Sciatic nerve (tissue), 2 donors: ENCODE results near the gene CTNNA2. TPM values are rescaled to one million over a fixed set of nuclear protein-coding genes. Genes with fewer than 3 reads are reported as not detected.

Experiments used
- ATAC-seq: fragments of 200-7000 bp; cut with Tn5 transposase; one replicate; pipeline ENCODE4 v1.9.1; 2020; ENCODE audit warnings: mild to moderate bottlenecking, moderate library complexity
- DNase-seq: peaks from one replicate; pipeline ENCODE4 v3.0.0-alpha.2; 2020; ENCODE audit warnings: low spot score
- intact Hi-C: fragments of 100-400 bp; cut with DNase I; formaldehyde crosslinking; loops from one replicate; pipeline ENCODE4 v1.14.2; 2022
- total RNA-seq: library from RNA; stranded (reverse); fragmentation: NEBNext Ultra II Directional; extraction: Animal tissue kit (Norgen Biotek cat#: 25700); gene quantifications from one replicate; pipeline ENCODE4 v1.2.1, GENCODE V29; 2021
- donor health status: DM: no; HTN: no; CAD: no.
- donor health status: DM: no; HTN: no; CAD: no.

CTNNA2 gene
- total RNA-seq, 1 donor from 2014 or later: 5.4 TPM

GRCh38 chr2:79892123-79892522, 379.3 kb downstream of the CTNNA2 start:
- intact Hi-C loops: no loop called here
- no peak for ATAC-seq
- no peak for DNase-seq

- intact Hi-C loops: no loop called here
- no peak for ATAC-seq
- DNase-seq: no peak
Measured at GRCh38 chr2:79899196-79899595, 386.3 kb downstream of the CTNNA2 start.

GRCh38 chr2:79901161-79901560, 388.3 kb downstream of the CTNNA2 start:
- ATAC-seq (no peak), DNase-seq (no peak)
- intact Hi-C loops: no loop called here

- ATAC-seq (no peak), DNase-seq (no peak)
- intact Hi-C loops: no loop called here
Measured at GRCh38 chr2:79903222-79904000, 390.6 kb downstream of the CTNNA2 start.

GRCh38 chr2:79906139-79906890, 393.5 kb downstream of the CTNNA2 start:
- intact Hi-C loops: no loop called here
- DNase-seq (no peak), ATAC-seq (no peak)

- no peak for ATAC-seq
- no peak for DNase-seq
- intact Hi-C loops: no loop called here
Measured at GRCh38 chr2:79909521-79909920, 396.7 kb downstream of the CTNNA2 start.

GRCh38 chr2:79910643-79911042, 397.8 kb downstream of the CTNNA2 start:
- DNase-seq: no peak
- no peak for ATAC-seq
- intact Hi-C loops: no loop called here

GRCh38 chr2:79915455-79915854, 402.6 kb downstream of the CTNNA2 start:
- no peak for ATAC-seq
- no peak for DNase-seq
- intact Hi-C loops: no loop called here

- DNase-seq (no peak), ATAC-seq (no peak)
- intact Hi-C loops: no loop called here
Measured at GRCh38 chr2:79916285-79916684, 403.4 kb downstream of the CTNNA2 start.

- DNase-seq (no peak), ATAC-seq (no peak)
- intact Hi-C loops: no loop called here
Measured at GRCh38 chr2:79920512-79921076, 407.7 kb downstream of the CTNNA2 start.

- ATAC-seq (no peak), DNase-seq (no peak)
- intact Hi-C loops: no loop called here
Measured at GRCh38 chr2:79929624-79930023, 416.8 kb downstream of the CTNNA2 start.

- no peak for ATAC-seq
- DNase-seq: no peak
- intact Hi-C loops: no loop called here
Measured at GRCh38 chr2:79935046-79935732, 422.3 kb downstream of the CTNNA2 start.

GRCh38 chr2:79935771-79936657, 423.2 kb downstream of the CTNNA2 start:
- ATAC-seq (no peak), DNase-seq (no peak)
- intact Hi-C loops: no loop called here

GRCh38 chr2:79936715-79937114, 423.9 kb downstream of the CTNNA2 start:
- intact Hi-C loops: no loop called here
- ATAC-seq (no peak), DNase-seq (no peak)

- ATAC-seq: no peak
Measured at GRCh38 chr2:79938648-79939047, 425.8 kb downstream of the CTNNA2 start.

GRCh38 chr2:79940364-79940763, 427.5 kb downstream of the CTNNA2 start:
- DNase-seq (no peak), ATAC-seq (no peak)
- intact Hi-C loops: no loop called here

More at GRCh38 chr2:79938648-79939047, 425.8 kb downstream of the CTNNA2 start:
- DNase-seq: no peak
- intact Hi-C loops: no loop called here

GRCh38 chr2:79941179-79941578, 428.3 kb downstream of the CTNNA2 start:
- ATAC-seq (no peak), DNase-seq (no peak)
- intact Hi-C loops: no loop called here

GRCh38 chr2:79944205-79944604, 431.4 kb downstream of the CTNNA2 start:
- intact Hi-C loops: no loop called here
- DNase-seq (no peak), ATAC-seq (no peak)
